BLaER1 treated with 17β-estradiol and CSF1 and Interleukin-3, amounts not matched to agents 10 nM and 100 nM (cell line): ENCODE measurements around the gene ANO2.
"Not testable (repeated sequence)": the region's sequence is repeated elsewhere in the genome, so short reads cannot be mapped to it uniquely, and the experiment has no call there.

Experiments
- H3K27ac ChIP-seq, 11 experiments: shearing (Covaris generic); formaldehyde crosslinking; 2 replicates each; pipeline ENCODE4 v1.8.1; 2022
- H3K27me3 ChIP-seq, 11 experiments: shearing (Covaris generic); formaldehyde crosslinking; 2 replicates each; pipeline ENCODE4 v1.8.1; 2022
- H3K36me3 ChIP-seq, 11 experiments: shearing (Covaris generic); formaldehyde crosslinking; 2 replicates each; pipeline ENCODE4 v1.8.1; 2022
- H3K4me1 ChIP-seq, 10 experiments: shearing (Covaris generic); formaldehyde crosslinking; 2 replicates each; pipeline ENCODE4 v1.8.1; 2022
- H3K4me2 ChIP-seq, 11 experiments: shearing (Covaris generic); formaldehyde crosslinking; 2 replicates each; pipeline ENCODE4 v1.8.1; 2022
- H3K4me3 ChIP-seq, 10 experiments: shearing (Covaris generic); formaldehyde crosslinking; 2 replicates each; pipeline ENCODE4 v1.8.1; 2022
- H3K9ac ChIP-seq, 11 experiments: shearing (Covaris generic); formaldehyde crosslinking; 2 replicates each; pipeline ENCODE4 v1.8.1; 2022
- H3K9me3 ChIP-seq, 11 experiments: shearing (Covaris generic); formaldehyde crosslinking; replicated peaks in 1 of 11; 2 replicates each; pipeline ENCODE4 v1.8.1; 2022
- H4K20me1 ChIP-seq, 11 experiments: shearing (Covaris generic); formaldehyde crosslinking; 2 replicates each; pipeline ENCODE4 v1.8.1; 2022
- Cebpa-rat ChIP-seq, 11 experiments: shearing (Covaris generic); IDR thresholded peaks; 2 replicates each; pipeline ENCODE4 v1.8.1; 2022

Gene ANO2

GRCh38 chr12:5556946-5557673, 387.9 kb downstream of the ANO2 start:
- H3K4me1 ChIP-seq = no peaks in the 10 kb centered on the region
- H3K9me3 ChIP-seq = peaks cover 0 to 7% (median 0%) of the 10 kb centered on the region in 11 experiments; a peak in 4 of 22 replicates
- no peaks in the 10 kb centered on the region for H3K27me3 ChIP-seq
- TF ChIP-seq Cebpa-rat (IDR thresholded peaks at IDR 0.05) = no peak
- no peaks in the 10 kb centered on the region for H3K36me3 ChIP-seq
- H3K27ac ChIP-seq = no peak overlapping the region
- H3K4me2 ChIP-seq = no peak overlapping the region
- H3K9ac ChIP-seq = no peak overlapping the region
- no peak overlapping the region for H3K4me3 ChIP-seq
- no peaks in the 10 kb centered on the region for H4K20me1 ChIP-seq

- H3K9ac ChIP-seq = no peak overlapping the region
- TF ChIP-seq Cebpa-rat (IDR thresholded peaks at IDR 0.05) = no peak
- no peak overlapping the region for H3K4me3 ChIP-seq
- no peaks in the 10 kb centered on the region for H3K27me3 ChIP-seq
- peaks cover 0 to 7% (median 0%) of the 10 kb centered on the region in 11 experiments; a peak in 4 of 22 replicates for H3K9me3 ChIP-seq
- no peaks in the 10 kb centered on the region for H4K20me1 ChIP-seq
- H3K4me2 ChIP-seq = no peak overlapping the region
- H3K36me3 ChIP-seq = no peaks in the 10 kb centered on the region
- no peaks in the 10 kb centered on the region for H3K4me1 ChIP-seq
- no peak overlapping the region for H3K27ac ChIP-seq
Measured at GRCh38 chr12:5556033-5556614, 388.9 kb downstream of the ANO2 start.

- no peak for TF ChIP-seq Cebpa-rat (IDR thresholded peaks at IDR 0.05)
Measured at GRCh38 chr12:5554711-5555110, 390.3 kb downstream of the ANO2 start.

DNA sequence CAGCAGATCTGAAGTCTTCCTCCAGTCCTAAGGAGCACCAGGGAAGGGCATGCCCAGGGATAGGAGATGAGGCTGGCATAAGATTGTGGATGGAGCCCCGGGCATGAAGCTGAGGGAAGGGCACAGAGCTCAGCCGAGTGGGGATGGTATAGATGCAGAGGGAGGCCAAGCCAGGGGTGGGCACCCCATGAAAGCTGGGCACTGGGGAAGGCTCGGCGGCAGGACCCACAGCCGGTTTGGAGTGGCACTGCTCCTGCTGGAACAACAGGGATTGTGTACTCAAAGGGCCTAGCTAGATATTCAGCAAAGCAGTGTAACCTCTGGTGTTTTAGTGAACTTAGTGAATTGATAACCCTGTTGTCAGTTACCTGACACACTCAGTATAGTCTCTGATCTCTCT, 396.0 kb downstream of the ANO2 start:
- H3K27ac ChIP-seq = no peak overlapping the region
- no peak overlapping the region for H3K9ac ChIP-seq
- H3K27me3 ChIP-seq = no peaks in the 10 kb centered on the region; a peak in 1 of 22 replicates
- no peak overlapping the region for H3K4me3 ChIP-seq
- TF ChIP-seq Cebpa-rat (IDR thresholded peaks at IDR 0.05) = no peak
- no peaks in the 10 kb centered on the region for H3K36me3 ChIP-seq
- no peak overlapping the region for H3K4me2 ChIP-seq
- no peaks in the 10 kb centered on the region for H4K20me1 ChIP-seq
- H3K4me1 ChIP-seq = no peaks in the 10 kb centered on the region
- H3K9me3 ChIP-seq = peaks cover 0 to 11% (median 7%) of the 10 kb centered on the region in 11 experiments; a peak in 13 of 22 replicates

More at GRCh38 chr12:5554711-5555110, 390.3 kb downstream of the ANO2 start:
- no peaks in the 10 kb centered on the region for H4K20me1 ChIP-seq
- no peak overlapping the region for H3K27ac ChIP-seq
- peaks cover 0 to 7% (median 0%) of the 10 kb centered on the region in 11 experiments; a peak in 4 of 22 replicates for H3K9me3 ChIP-seq
- no peak overlapping the region for H3K9ac ChIP-seq
- no peaks in the 10 kb centered on the region for H3K4me1 ChIP-seq
- H3K27me3 ChIP-seq = no peaks in the 10 kb centered on the region
- no peak overlapping the region for H3K4me2 ChIP-seq
- H3K36me3 ChIP-seq = no peaks in the 10 kb centered on the region
- H3K4me3 ChIP-seq = no peak overlapping the region

- Histone ChIP-seq H3K4me3 (no peak overlapping the region), H3K4me1 (no peaks in the 10 kb centered on the region), H3K36me3 (no peaks in the 10 kb centered on the region), H3K27me3 (no peaks in the 10 kb centered on the region; a peak in 1 of 22 replicates), H4K20me1 (no peaks in the 10 kb centered on the region), H3K9me3 (peaks cover 0 to 15% (median 10%) of the 10 kb centered on the region in 11 experiments; a peak in 13 of 22 replicates), H3K4me2 (no peak overlapping the region), H3K27ac (no peak overlapping the region), H3K9ac (no peak overlapping the region)
- no peak for TF ChIP-seq Cebpa-rat (IDR thresholded peaks at IDR 0.05)
Measured at GRCh38 chr12:5548152-5548943, 396.7 kb downstream of the ANO2 start.

DNA sequence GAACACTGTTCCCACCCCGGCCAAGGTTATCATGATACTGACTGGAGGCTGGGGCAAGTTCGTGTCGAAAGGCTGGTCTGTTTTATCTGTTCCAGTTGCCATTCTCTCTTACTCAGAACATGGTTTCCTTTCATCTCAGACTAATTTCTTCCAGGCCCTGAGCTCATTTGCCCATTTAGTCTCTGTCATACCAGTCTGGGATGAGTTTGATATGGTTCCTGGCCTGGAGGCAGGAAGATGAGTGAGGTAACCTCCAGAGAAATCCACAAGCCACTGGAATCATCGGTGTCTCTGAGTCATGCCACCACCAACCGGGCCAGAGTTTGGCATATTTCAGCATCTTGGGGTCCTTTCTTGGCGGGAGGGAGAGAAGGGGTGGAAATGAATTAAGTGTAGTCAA, 398.4 kb downstream of the ANO2 start:
- Histone ChIP-seq H3K27ac (no peak overlapping the region), H3K9me3 (peaks cover 0 to 18% (median 10%) of the 10 kb centered on the region in 11 experiments; a peak in 13 of 22 replicates), H3K4me1 (no peaks in the 10 kb centered on the region), H3K4me2 (no peak overlapping the region), H3K4me3 (no peak overlapping the region), H3K36me3 (no peaks in the 10 kb centered on the region), H3K27me3 (no peaks in the 10 kb centered on the region; a peak in 1 of 22 replicates), H3K9ac (no peak overlapping the region), H4K20me1 (no peaks in the 10 kb centered on the region)
- TF ChIP-seq Cebpa-rat (IDR thresholded peaks at IDR 0.05) = no peak

DNA sequence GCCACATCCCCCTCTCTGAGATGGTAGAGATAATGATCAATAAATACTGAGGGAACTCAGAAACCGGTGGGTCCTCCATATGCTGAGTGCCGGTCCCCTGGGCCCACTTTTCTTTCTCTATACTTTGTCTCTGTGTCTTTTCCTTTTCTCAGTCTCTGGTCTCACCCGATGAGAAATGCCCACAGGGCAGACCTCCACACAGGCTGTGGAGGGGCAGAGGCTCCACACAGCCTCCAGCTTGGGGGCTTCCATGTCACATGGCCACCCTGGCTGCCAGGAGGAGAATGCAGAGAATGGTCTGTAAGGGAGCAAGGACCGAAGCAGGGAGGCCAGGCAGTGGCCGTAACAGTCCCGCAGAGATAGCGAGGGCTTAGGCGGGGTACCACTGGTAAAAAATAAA, 407.3 kb downstream of the ANO2 start:
- H4K20me1 ChIP-seq = no peaks in the 10 kb centered on the region
- no peak overlapping the region for H3K27ac ChIP-seq
- H3K9ac ChIP-seq = no peak overlapping the region
- no peaks in the 10 kb centered on the region for H3K36me3 ChIP-seq
- H3K4me3 ChIP-seq = no peak overlapping the region
- H3K9me3 ChIP-seq = peaks cover 0 to 18% (median 0%) of the 10 kb centered on the region in 11 experiments; a peak in 5 of 22 replicates
- no peak for TF ChIP-seq Cebpa-rat (IDR thresholded peaks at IDR 0.05)
- no peak overlapping the region for H3K4me2 ChIP-seq
- no peaks in the 10 kb centered on the region for H3K4me1 ChIP-seq
- no peaks in the 10 kb centered on the region for H3K27me3 ChIP-seq

GRCh38 chr12:5537026-5537615, 407.9 kb downstream of the ANO2 start:
- not testable (repeated sequence) for H3K36me3 ChIP-seq, H4K20me1 ChIP-seq, H3K27me3 ChIP-seq, H3K4me2 ChIP-seq, H3K4me3 ChIP-seq, H3K4me1 ChIP-seq, H3K9ac ChIP-seq, H3K27ac ChIP-seq
- H3K9me3 ChIP-seq = peaks cover 0 to 25% (median 0%) of the 10 kb centered on the region in 11 experiments; a peak in 5 of 22 replicates

- no peak overlapping the region for H3K4me2 ChIP-seq
- TF ChIP-seq Cebpa-rat (IDR thresholded peaks at IDR 0.05) = no peak
- no peaks in the 10 kb centered on the region for H3K36me3 ChIP-seq
- H3K27ac ChIP-seq = no peak overlapping the region
- H3K9ac ChIP-seq = no peak overlapping the region
- H3K9me3 ChIP-seq = peaks cover 0 to 20% (median 0%) of the 10 kb centered on the region in 11 experiments; a peak in 4 of 22 replicates
- H3K4me1 ChIP-seq = no peaks in the 10 kb centered on the region
- H3K4me3 ChIP-seq = no peak overlapping the region
- H3K27me3 ChIP-seq = peaks cover 0 to 15% (median 8%) of the 10 kb centered on the region in 11 experiments; a peak in 10 of 22 replicates
- no peaks in the 10 kb centered on the region for H4K20me1 ChIP-seq
Measured at GRCh38 chr12:5535541-5535940, 409.5 kb downstream of the ANO2 start.
